Natural killer cell (primary cell): Measurements from ENCODE around the gene UTP4. TPM values are rescaled to one million over a fixed set of nuclear protein-coding genes. Genes with fewer than 3 reads are reported as not detected.
"Not testable (repeated sequence)": the region's sequence is repeated elsewhere in the genome, so short reads cannot be mapped to it uniquely, and the experiment has no call there.

Source experiments
- ATAC-seq, 3 donors: fragments of 150-1000 bp in 2 of 3; fragments of 200-7000 bp in 1 of 3; cut with Tn5 transposase; 1 replicate in 1 of 3; 2 replicates in 2 of 3; pipeline ENCODE4 v1.10.0; 2021; ENCODE audit warnings: mild to moderate bottlenecking in 2 of 3, moderate library complexity in 2 of 3
- DNase-seq, 2 donors: peaks; one replicate each; pipeline versions ENCODE4 v3.0.0 to v3.0.0-alpha.2; 2013 to 2021; ENCODE audit warnings: mixed read lengths in 1 of 2
- H3K27ac ChIP-seq: one replicate; pipeline ENCODE4 v1.5.1; 2013; ENCODE audit warnings: mild to moderate bottlenecking, low read length
- H3K27me3 ChIP-seq: one replicate; pipeline ENCODE4 v1.6.1; 2013; ENCODE audit warnings: low read length; ENCODE audit not compliant: control insufficient read depth, insufficient read depth
- H3K36me3 ChIP-seq: one replicate; pipeline ENCODE4 v1.6.1; 2013; ENCODE audit warnings: low read length; ENCODE audit not compliant: control insufficient read depth, insufficient read depth
- H3K4me1 ChIP-seq: one replicate; pipeline ENCODE4 v1.6.1; 2013; ENCODE audit warnings: low read length; ENCODE audit not compliant: control insufficient read depth, insufficient read depth
- H3K4me3 ChIP-seq: one replicate; pipeline ENCODE4 v1.5.1; 2013; ENCODE audit warnings: low read length
- H3K9me3 ChIP-seq: one replicate; pipeline ENCODE4 v1.6.1; 2013; ENCODE audit warnings: low read length; ENCODE audit not compliant: control insufficient read depth, insufficient read depth
- H3K27ac Mint-ChIP-seq, 2 donors: one replicate each; pipeline ENCODE4 v1.8.0; 2022; ENCODE audit warnings: mild to moderate bottlenecking in 2 of 2, mixed read lengths in 2 of 2, moderate library complexity in 1 of 2
- H3K27me3 Mint-ChIP-seq, 2 donors: one replicate each; pipeline ENCODE4 v1.8.0; 2022; ENCODE audit warnings: low read depth in 2 of 2, mixed read lengths in 2 of 2
- H3K36me3 Mint-ChIP-seq: one replicate; pipeline ENCODE4 v1.8.0; 2022; ENCODE audit warnings: mixed read lengths
- H3K4me1 Mint-ChIP-seq, 2 donors: one replicate each; pipeline ENCODE4 v1.8.0; 2022; ENCODE audit warnings: mixed read lengths in 2 of 2
- H3K4me3 Mint-ChIP-seq: one replicate; pipeline ENCODE4 v1.8.0; 2022; ENCODE audit warnings: mild to moderate bottlenecking, moderate library complexity, mixed read lengths
- H3K9me3 Mint-ChIP-seq, 2 donors: one replicate each; pipeline ENCODE4 v1.8.0; 2022; ENCODE audit warnings: mixed read lengths in 2 of 2
- CTCF ChIP-seq: fragments of 200-600 bp; IDR thresholded peaks from one replicate; pipeline ENCODE4 v1.8.0; 2022; ENCODE audit warnings: antibody characterized with exemption
- WGBS: methylation state at CpG from one replicate; pipeline ENCODE4 v1.1.7; 2013; ENCODE audit warnings: missing lambda C conversion rate; ENCODE audit not compliant: insufficient coverage; 5-methylcytosine and 5-hydroxymethylcytosine counted together
- intact Hi-C: fragments of 100-400 bp; cut with micrococcal nuclease; formaldehyde crosslinking; loops from one replicate; pipeline ENCODE4 v1.14.2; 2022
- total RNA-seq, 4 donors: library from RNA; stranded (reverse); fragments of 120-200 nt in 1 of 4; gene quantifications; one replicate each; pipeline versions ENCODE4 v1.2.3 to v1.2.4, GENCODE V29; 2013 to 2022

Gene UTP4
- total RNA-seq, 3 donors from 2014 or later (not counting 1 experiment from before 2014, with no cell fraction given): 23.2 to 42.6 (median 36.3) TPM

GRCh38 chr16:69138608-69139007 is 6.2 kb downstream of the UTP4 start:
- Histone ChIP-seq H3K4me3 (no peak overlapping the region), H3K36me3 (peaks cover 55% of the 10 kb centered on the region), H3K9me3 (no peaks in the 10 kb centered on the region), H3K27me3 (no peaks in the 10 kb centered on the region), H3K4me1 (no peaks in the 10 kb centered on the region), H3K27ac (no peak overlapping the region)
- Mint-ChIP-seq H3K27me3 (no peaks in the 10 kb centered on the region), H3K27ac (no peak overlapping the region), H3K9me3 (no peaks in the 10 kb centered on the region), H3K36me3 (peaks cover 28% of the 10 kb centered on the region), H3K4me3 (no peak overlapping the region), H3K4me1 (peaks cover 7 to 13% of the 10 kb centered on the region in 2 donors)
- intact Hi-C loops: no loop called here
- WGBS: 98% methylated on average over 2 of the region's 2 CpGs
- DNase-seq: no peak
- no peak for TF ChIP-seq CTCF
- no peak for ATAC-seq

GRCh38 chr16:69139464-69139863 is 7.0 kb downstream of the UTP4 start:
- ATAC-seq, H3K4me3 Mint-ChIP-seq, H3K4me1 ChIP-seq, DNase-seq, H3K9me3 Mint-ChIP-seq, H3K4me1 Mint-ChIP-seq, H3K27me3 ChIP-seq, H3K27me3 Mint-ChIP-seq, H3K9me3 ChIP-seq, H3K27ac Mint-ChIP-seq, H3K27ac ChIP-seq, H3K4me3 ChIP-seq, intact Hi-C loops: not testable (repeated sequence)
- peaks cover 61% of the 10 kb centered on the region for H3K36me3 ChIP-seq
- WGBS: 96% methylated on average over 2 of the region's 7 CpGs
- peaks cover 28% of the 10 kb centered on the region for H3K36me3 Mint-ChIP-seq

GRCh38 chr16:69141014-69141413 is 8.6 kb downstream of the UTP4 start:
- Histone ChIP-seq H3K36me3 (peaks cover 69% of the 10 kb centered on the region), H3K27ac (no peak overlapping the region), H3K9me3 (no peaks in the 10 kb centered on the region), H3K4me1 (no peaks in the 10 kb centered on the region), H3K27me3 (no peaks in the 10 kb centered on the region), H3K4me3 (no peak overlapping the region)
- DNase-seq (no peak), ATAC-seq (no peak)
- H3K4me1 Mint-ChIP-seq: peaks cover 0 to 7% of the 10 kb centered on the region in 2 donors
- no peaks in the 10 kb centered on the region for H3K9me3 Mint-ChIP-seq
- H3K27ac Mint-ChIP-seq: no peak overlapping the region
- H3K4me3 Mint-ChIP-seq: no peak overlapping the region
- TF ChIP-seq CTCF: no peak
- H3K27me3 Mint-ChIP-seq: no peaks in the 10 kb centered on the region
- 100% methylated on average over 5 of the region's 5 CpGs for WGBS
- H3K36me3 Mint-ChIP-seq: peaks cover 30% of the 10 kb centered on the region
- intact Hi-C loops: no loop called here

GRCh38 chr16:69141936-69142335 is 9.5 kb downstream of the UTP4 start:
- intact Hi-C loops: no loop called here
- H3K9me3 Mint-ChIP-seq: no peaks in the 10 kb centered on the region

More at GRCh38 chr16:69141936-69142335, 9.5 kb downstream of the UTP4 start:
- no peak for ATAC-seq
- Mint-ChIP-seq H3K36me3 (peaks cover 35% of the 10 kb centered on the region), H3K4me3 (no peak overlapping the region), H3K27me3 (no peaks in the 10 kb centered on the region), H3K4me1 (no peaks in the 10 kb centered on the region), H3K27ac (no peak overlapping the region)
- Histone ChIP-seq H3K9me3 (no peaks in the 10 kb centered on the region), H3K27me3 (no peaks in the 10 kb centered on the region), H3K4me3 (no peak overlapping the region), H3K27ac (no peak overlapping the region), H3K36me3 (peaks cover 64% of the 10 kb centered on the region), H3K4me1 (no peaks in the 10 kb centered on the region)
- no peak for TF ChIP-seq CTCF
- 85% methylated on average over 2 of the region's 4 CpGs for WGBS
- no peak for DNase-seq
